RCC 7860 (cell line): ENCODE measurements around the gene LIMK1.

Experiments
- DNase-seq: peaks from one replicate; pipeline ENCODE4 v3.0.0-alpha.2; 2015; ENCODE audit warnings: low spot score
- FAIRE-seq: peaks from 2 replicates; lab custom pipeline; 2012; peaks lifted over from hg19 to GRCh38; lab: Jason Lieb, UNC

LIMK1 gene

DNA sequence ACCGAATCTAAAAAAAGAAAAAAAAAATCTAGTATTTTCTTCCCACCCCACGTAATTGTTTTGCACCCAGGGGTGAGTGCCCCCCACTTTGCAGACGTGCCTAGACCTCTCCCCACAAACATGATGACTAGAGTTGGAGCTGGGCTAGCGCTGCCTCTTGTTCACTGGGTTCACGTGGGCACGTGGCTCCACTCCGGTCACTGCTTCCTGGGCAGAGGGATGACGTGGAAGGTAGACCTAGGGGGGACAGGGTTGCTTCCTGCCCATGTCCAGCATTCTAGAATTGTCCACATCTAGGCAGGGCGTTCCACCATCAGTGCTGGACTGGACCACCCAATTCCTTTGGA is 861 bp upstream of the LIMK1 start:
- DNase-seq (no peak), FAIRE-seq (no peak)

DNA sequence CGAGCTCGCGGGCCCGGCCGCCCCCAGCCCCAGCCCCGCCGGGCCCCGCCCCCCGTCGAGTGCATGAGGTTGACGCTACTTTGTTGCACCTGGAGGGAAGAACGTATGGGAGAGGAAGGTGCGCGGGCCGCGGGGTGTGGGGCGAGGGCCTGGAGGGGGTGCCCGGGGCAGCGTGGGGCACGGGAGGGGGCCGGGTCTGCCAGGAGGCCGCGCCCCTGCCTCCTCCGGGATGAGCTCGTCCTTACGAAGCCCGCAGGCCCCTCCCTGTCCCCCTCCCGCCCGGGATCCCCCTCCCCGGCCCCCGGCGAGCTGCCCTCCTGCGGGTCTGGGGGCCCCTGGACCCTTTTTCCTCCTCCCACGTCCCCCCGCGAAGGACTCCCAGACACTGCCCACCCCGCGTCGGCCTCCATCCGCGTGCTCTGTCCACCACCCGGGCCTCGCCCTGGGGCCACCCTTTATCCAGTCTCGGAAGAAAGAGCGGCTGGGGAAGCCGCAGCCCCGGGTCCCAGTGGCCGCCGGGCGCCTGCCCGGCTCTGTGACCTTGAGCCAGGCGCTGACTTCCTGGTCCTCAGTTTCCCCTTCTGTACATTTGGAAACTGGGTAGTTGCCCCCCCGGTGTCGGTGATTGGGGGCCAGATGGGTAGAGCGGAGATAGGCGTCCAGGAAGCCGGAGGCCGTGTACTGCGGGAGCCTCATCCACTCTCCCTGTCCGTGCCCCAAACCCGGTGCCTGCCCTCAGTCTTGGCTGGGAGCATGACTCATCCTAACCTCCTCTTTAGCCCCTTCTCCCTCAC is 521 bp downstream of the LIMK1 start:
- DNase-seq, result peak; percentile 42
- FAIRE-seq, result no peak

DNA sequence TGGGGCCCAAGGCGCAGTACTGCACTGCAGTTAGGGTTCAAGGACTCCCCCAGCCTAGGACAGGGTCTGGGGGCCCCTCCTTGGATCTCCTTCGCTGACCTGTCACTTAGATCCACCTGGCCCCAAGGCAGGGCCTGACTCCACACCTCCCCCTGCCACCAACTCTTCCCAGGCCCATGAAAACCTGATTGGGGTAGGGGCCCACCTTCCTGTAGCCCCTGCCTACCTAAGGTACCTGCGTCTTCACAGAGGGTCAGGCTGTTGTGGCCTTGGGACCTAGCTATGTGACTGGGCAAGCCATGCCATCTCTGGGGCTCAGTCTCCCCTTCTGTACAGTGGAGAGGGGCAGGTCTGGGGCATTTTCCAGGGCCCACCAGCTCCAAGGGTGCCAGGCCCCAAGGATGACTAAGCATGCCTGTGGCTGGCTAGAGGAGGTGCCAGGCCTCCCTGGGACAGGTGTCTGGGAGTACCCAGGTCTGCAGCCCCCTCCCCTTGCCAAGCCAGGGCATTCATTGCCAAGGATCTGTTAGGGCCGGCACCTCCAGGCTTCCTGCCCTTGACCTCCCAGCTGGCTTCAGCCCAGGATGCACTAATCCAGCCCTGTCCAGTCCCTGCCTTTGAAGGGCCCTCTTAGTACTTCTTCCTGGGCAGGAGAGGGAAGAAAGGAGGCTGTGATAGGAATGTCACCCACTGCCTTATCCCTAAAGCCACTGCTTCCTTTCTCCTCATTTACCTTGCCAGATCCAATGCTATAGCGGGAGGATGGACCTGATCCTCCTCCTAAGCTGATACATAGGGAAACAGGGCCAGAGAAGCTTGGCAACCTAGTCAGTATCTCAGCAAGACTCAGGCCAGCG is 1.3 kb downstream of the LIMK1 start:
- no peak for FAIRE-seq
- DNase-seq, result no peak

DNA sequence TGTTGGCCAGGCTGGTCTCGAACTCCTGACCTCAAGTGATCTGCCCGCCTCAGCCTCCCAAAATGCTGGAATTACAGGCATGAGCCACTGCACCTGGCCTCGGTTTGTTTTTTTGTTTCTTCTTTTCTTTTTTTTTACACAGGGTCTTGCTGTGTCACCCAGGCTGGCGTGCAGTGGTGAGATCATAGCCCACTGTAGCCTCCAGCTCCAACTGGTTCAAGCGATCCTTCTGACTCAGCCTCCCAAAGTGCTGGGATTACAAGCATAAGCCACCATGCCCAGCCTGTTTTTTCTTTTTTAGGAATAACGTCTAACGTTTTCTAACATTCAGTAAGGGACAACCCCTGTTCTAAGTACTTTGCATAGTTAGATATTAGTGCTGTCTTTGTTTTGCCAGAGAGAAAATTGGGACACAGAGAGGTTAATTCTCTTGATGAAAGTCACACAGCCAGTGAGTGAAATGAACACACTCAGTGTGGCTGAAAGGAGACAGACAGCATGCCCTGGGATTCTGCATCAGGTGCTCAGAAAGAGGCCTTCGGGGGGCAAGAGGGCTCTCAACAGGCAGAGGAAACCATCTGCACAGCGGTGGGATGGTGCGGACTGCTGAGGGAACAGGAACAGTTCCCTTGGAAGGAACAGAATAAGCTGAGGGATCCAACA is 4.3 kb downstream of the LIMK1 start:
- FAIRE-seq (no peak), DNase-seq (no peak)

DNA sequence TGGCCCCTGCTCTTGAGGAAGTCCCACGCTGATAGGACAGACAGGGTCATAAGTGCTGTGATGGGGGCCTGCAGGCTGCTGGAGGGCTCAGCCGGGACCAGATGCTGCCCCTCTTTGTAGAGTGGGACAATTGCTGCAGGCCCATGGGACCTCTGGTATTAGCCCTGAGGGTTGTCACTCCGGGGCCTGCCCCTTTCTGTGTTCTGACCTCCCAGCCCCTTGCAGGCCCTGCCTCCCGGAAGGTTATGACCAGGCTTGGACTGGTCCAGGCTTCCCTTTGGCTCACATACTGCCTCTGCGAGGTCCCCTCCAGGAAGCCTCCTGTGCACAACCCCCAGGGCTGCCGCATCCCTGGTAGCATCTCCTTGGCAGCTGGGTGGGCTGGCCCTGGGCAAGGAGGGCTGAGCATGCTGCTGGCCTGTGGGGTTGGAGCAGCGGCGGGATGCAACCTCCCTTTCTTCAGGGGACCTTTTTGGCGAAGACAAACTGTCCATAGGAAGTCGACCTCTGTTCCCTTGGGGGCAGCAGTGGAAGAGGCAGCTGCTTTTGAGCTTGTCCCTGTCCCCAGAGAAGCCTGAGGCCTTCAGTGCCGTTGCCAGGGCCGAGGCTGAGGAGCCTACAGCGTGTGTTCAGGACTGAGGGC is 8.8 kb downstream of the LIMK1 start:
- FAIRE-seq, result no peak

DNA sequence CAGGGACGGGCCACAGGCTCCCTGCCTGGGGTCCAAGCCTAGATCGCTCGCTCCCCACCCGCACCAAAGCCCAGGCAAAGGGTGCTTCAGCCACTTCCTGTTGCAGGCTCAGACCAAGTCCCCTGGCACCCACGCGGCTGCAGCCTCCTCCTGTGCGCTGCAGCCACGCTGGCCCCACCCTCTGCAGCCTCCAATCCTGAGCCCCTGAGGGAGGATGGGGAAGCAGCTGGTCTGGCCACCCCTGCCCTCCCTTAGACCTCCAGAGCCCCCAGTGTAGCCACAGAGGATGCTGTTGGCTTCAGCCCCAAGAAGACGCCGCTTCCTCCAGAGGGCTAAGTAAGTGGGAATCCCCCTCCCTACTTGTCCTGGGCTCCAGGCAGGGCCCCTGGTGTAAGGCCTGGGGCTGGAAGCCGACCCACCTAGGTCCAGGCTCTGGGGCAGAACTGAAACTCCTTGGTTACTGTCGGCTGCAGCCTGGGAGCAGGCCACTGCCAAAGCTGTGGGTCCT is 9.4 kb downstream of the LIMK1 start:
- no peak for DNase-seq

More for the DNA sequence above, 8.8 kb downstream of the LIMK1 start:
- no peak for DNase-seq

DNA sequence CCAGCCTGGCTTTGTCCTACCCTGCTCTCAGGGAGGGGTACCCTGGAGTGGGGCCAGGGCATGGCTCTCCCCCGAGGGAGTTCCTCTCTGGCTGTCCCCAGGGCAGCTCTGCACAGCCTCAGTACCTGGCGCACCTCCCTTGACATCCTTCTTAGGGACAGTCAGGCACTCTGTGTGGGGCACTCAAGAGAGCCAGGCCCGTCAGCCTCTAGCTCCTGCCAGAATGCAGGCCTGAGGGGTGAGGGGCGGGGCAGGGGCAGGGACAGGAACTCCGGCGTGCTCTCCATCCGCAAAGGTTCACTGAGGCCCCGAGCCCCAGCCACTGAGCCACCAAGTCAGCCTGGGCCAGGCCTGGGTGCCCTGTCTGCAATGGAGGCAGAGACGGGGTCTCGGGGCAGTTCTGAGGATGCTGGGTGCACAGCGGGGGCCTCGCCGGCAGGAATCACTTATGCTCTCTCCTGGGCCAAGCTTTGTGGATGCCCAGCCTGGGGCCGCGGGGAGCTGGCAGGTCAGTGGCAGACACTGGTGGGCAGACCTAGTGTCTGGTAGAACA is 10.1 kb downstream of the LIMK1 start:
- DNase-seq, result no peak

More for the DNA sequence above, 9.4 kb downstream of the LIMK1 start:
- no peak for FAIRE-seq

DNA sequence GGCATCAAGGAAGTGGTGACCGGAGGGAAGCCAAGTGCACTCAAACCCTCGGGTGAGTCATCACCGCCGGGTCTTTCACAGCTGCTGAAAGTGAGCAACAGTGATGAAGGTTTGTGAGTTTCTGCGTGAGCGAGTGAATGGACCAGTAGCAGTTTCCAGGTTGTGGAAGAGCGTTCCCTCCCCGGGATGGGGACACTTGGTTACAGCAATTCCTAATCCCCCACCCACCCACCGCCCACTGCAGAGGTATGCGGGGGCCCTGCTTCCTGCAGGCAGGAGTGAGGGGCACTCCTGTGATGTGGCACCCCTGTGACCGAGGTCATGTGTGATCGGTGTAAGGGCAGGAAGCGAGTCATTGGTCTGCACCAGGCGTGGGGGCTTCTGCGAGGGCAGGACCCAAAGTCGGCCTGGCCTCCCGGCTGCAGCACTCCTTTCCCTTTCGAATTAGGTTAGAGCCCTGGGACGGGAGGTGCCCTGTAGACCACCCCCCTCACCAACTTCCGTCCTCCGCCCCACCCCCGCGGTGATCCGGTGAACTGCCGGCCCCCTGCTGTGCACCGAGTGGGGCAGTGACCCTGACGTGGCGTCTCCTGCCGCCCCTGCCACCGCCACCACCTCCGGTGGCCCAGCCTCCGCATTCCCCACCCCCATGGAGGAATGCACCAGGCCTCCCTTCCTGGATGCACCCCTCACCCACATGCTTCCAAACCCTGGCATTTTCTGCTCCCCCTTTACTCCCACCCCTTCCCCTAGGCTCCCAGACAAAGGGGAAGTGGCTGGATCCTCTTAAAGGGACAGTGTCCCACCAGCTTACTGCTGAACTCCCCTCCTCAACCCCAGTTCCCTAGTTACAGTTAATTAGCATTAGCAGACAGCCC is 10.9 kb downstream of the LIMK1 start:
- FAIRE-seq (peak; percentile 94), DNase-seq (peak; percentile 99)

More for the DNA sequence above, 10.1 kb downstream of the LIMK1 start:
- no peak for FAIRE-seq

DNA sequence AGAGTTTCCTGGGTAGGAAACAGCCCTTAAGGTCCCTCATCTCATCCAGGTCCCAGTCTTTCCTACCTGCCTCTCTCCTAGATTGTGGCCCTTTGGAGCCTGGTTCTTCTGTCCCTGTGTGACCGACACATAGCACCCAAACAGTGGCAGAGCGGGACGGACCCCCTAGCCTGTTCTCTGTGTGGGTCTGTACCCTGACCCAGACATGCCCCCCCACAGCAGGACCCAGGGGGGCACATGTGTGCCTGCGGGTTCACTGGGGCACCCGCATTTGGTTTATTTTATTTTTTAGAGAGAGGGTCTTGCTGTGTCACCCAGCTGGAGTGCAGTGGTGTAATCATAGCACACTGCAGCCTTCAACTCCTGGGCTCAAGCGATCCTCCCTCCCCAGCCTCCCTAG is 11.5 kb downstream of the LIMK1 start:
- no peak for DNase-seq
- no peak for FAIRE-seq

DNA sequence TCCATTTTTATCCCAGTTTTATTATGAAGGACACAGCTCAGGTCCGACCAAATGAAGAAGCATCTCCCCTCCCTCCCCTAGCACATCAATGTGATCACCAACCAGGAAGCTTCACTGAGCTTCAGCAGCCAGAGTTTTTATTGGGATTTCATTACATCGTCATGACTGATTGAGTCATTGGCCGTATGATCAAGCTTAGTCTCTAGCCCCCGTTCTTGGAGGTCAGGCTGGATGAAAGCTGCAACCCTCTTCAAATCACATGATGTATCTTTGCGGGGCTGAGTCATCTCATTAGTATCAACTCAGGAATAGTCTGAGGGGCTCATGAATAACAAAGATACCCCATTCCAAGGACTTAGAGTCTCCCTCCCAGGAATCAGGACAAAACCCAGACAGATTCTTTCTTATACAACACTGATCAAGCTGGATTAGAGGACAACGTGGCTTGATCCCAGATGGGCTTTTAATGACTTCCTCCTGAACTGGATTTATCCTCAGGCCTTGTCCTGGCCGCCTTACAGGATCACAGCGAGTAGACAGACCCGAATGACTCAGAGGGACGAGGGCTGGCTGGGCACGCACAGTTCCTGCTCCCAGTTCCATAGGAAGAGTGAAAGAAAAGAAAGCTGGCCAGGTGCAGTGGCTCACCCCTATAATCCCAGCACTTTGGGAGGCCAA is 14.5 kb downstream of the LIMK1 start:
- DNase-seq, result peak; percentile 93

DNA sequence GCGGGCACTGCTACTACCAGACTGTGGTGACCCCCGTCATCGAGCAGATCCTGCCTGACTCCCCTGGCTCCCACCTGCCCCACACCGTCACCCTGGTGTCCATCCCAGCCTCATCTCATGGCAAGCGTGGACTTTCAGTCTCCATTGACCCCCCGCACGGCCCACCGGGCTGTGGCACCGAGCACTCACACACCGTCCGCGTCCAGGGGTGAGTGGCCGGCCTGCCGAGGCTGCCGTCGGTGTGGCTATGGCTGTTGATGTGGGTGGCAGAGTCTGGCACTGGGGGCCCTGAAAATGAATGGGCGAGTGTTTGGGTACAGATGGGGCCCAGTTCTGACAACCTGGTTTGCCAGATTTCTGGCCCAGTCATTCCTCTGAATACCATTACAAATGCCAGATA is 15.4 kb downstream of the LIMK1 start:
- DNase-seq, result no peak
- no peak for FAIRE-seq

More for the DNA sequence above, 14.5 kb downstream of the LIMK1 start:
- FAIRE-seq, result peak; percentile 91

DNA sequence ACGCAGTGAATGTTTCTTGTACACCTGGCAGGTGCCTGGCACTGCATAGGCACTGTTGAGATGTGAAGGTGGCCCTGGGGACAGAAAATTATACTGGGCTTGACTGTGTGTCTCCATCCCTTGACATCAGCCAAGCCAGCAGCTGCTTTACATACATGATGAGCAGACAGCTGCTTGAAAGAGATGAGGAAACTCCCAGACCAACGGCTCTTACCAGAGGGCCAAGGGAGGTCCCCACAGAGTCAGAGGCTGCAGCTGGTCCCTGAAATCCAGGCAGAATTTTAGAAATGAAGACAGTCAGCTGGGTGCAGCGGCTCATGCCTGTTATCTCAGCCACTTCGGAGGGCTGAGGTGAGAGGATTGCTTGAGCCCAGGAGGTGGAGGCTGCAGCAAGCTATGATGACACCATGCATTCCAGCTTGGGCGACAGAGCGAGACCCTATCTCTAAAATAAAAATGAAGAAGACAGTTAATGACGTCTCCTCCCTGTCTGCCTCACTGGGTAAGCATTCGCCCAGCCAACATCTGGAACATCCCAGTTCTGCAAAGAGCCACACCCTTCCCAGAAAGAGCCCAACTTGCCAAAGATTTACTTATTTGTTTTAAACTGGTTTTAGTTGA is 17.6 kb downstream of the LIMK1 start:
- no peak for FAIRE-seq
- DNase-seq, result peak; percentile 72

DNA sequence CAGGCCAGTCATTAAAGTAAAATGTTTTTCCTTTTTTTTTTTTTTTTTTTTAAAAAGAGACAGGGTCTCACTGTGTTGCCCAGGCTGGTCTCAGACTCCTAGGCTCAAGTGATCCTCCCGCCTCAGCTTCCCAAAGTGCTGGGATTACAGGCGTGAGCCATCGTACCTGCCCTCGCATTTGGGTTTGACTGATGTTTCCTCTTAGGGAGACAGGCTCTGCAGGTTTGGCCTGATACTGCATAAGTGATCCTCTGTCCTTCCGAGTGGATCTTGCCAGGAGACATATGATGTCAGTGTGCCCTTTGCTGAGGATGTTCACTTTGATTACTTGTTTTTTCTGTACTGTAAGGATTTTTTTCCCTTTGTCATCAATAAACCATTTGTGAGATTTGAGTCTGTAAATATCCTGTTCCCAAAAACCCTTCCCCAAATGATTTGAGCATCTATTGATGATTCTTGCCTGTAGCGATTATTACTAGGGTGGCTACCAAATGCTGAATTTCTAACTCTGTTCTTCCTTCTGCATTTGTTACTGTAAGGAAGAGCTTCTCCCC is 19.7 kb downstream of the LIMK1 start:
- FAIRE-seq (no peak), DNase-seq (no peak)

DNA sequence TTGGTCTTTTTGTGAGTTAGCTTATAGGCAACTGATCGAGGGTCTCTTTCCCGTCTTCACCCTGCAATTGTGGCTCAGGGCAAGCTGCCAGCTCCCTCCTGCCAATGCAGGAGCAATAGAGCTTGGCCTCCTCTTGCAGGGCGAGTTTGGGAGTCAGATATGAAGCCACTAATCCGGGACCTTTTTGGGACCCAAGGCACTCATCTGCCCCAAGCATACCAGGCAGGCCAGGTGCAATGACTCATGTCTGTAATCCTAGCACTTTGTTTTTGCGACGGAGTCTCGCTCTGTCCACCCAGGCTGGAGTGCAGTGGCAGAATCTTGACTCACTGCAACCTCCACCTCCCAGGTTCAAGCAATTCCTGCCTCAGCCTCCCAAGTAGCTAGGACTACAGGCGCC is 21.1 kb downstream of the LIMK1 start:
- DNase-seq (peak; percentile 92), FAIRE-seq (peak; percentile 91)

DNA sequence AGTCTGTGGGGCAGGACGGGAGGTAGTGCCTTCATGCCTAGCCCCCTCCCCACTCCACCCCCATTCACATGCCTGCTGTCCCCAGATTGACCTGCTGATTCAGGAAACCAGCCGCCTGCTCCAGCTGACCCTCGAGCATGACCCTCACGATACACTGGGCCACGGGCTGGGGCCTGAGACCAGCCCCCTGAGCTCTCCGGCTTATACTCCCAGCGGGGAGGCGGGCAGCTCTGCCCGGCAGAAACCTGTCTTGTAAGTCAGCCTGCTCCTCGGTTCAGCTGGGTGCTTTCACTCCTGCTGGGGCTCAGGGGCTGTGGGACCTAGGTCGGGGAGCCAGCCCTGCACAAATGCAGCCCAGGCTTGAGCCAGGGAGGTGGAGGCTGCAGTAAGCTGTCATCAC is 22.4 kb downstream of the LIMK1 start:
- FAIRE-seq, result no peak
- DNase-seq, result no peak

DNA sequence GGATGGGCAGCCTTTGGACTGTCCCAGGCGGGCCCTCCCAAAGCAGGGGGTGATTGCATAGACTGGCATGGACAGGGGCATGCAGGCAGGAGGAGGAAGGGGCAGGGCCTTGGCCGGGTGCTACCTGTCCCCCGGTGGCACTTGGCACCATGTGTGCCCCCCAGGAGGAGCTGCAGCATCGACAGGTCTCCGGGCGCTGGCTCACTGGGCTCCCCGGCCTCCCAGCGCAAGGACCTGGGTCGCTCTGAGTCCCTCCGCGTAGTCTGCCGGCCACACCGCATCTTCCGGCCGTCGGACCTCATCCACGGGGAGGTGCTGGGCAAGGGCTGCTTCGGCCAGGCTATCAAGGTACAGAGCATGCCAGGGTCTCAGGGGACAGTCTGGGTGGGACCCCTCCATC is 23.2 kb downstream of the LIMK1 start:
- DNase-seq, result no peak
- FAIRE-seq, result no peak

DNA sequence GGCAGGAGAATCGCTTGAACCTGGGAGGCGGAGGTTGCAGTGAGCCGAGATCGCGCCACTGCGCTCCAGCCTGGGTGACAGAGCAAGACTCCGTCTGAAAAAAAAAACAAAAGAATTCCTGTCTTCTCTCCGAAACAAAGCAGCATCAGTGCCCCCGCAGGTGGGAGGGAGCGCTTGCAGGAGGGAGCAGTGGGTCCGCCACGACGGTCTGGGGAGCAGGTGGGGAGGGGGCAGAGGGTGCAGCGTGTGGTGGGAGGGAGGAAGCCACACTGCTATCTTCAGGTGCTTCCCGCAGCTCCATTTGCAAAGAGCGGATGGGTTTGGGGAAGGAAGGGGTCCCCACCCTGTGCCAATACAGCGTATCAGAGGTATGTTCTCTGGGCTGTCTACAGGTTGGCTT is 31.7 kb downstream of the LIMK1 start:
- FAIRE-seq (no peak), DNase-seq (no peak)

DNA sequence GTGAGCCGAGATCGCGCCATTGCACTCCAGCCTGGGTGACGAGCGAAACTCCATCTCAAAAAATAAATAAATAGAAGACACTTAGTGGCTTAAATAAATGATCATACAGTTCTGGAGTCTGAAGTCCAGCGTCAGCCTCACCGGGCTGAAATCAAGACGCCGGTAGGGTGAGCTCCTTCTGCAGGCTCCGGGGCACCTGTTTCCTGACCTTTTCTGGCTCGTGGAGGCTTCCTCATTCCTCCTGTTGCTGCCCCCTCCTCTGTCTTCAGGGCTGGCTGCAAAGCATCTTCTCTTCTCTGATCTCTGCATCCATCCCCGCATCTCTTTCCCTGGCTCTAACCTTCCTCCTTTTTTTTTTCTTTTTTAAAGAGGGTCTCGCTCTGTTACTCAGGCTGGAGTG is 32.8 kb downstream of the LIMK1 start:
- no peak for FAIRE-seq

More for the DNA sequence above, 32.8 kb downstream of the LIMK1 start:
- DNase-seq, result no peak
